Keratinocyte (primary cell): Measurements from ENCODE around the gene MAGI2.

Experiments used
- EZH2 ChIP-seq: IDR thresholded peaks from one replicate; pipeline ENCODE4 v1.6.1; 2012; ENCODE audit warnings: inconsistent platforms, mild to moderate bottlenecking, low read length, moderate library complexity
- TF ChIP-seq, protein P1 (sequence below), 3 experiments: IDR thresholded peaks in 1 of 3; conservative IDR thresholded peaks in 1 of 3; optimal IDR thresholded peaks in 1 of 3; 2 replicates in 2 of 3; 3 replicates in 1 of 3; pipeline versions ENCODE3 to v1.5.1; 2011; ENCODE audit warnings: low read length in 3 of 3, mild to moderate bottlenecking in 3 of 3, moderate library complexity in 2 of 3, control low read depth in 1 of 3, inconsistent platforms in 1 of 3; ENCODE audit not compliant: insufficient read depth in 2 of 3; ENCODE audit errors: extremely low read depth in 1 of 3

DNA sequence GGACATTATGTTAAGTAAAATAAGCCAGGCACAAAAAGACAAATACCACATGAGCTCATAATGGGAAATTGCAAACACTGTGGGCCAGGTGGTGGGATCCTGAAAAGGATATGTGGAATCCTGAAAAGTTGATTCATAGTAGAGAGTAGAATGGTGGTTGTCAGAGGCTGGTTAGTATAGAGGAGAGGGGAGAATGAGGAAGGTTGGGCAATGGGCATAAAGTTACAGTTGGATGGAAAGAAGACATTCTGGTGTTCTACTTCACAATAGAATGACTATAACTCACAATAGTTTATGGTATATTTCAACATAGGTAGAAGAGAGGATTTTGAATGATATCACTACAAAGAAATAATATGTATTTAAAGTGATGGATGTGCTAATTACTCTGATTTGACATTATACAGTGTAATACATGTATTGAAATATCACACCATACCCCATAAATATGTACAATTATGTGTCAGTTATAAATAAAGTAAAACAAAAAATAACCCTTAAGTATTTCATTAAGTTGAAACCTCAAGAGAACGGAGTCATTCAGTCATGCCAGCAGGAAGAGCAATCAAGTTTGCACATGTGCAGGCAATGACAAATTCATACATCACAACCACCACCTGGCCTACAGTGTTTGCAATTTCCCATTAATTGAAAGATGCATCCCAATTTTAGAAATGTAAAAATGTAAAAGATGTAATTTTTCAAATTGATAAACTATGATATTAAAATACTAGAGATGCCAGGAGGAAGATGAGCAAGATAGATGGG, 156.7 kb downstream of the MAGI2 start:
- TF ChIP-seq EZH2, result no peak
- TF ChIP-seq, protein P1, sequence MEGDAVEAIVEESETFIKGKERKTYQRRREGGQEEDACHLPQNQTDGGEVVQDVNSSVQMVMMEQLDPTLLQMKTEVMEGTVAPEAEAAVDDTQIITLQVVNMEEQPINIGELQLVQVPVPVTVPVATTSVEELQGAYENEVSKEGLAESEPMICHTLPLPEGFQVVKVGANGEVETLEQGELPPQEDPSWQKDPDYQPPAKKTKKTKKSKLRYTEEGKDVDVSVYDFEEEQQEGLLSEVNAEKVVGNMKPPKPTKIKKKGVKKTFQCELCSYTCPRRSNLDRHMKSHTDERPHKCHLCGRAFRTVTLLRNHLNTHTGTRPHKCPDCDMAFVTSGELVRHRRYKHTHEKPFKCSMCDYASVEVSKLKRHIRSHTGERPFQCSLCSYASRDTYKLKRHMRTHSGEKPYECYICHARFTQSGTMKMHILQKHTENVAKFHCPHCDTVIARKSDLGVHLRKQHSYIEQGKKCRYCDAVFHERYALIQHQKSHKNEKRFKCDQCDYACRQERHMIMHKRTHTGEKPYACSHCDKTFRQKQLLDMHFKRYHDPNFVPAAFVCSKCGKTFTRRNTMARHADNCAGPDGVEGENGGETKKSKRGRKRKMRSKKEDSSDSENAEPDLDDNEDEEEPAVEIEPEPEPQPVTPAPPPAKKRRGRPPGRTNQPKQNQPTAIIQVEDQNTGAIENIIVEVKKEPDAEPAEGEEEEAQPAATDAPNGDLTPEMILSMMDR (optimal IDR thresholded peaks at IDR 0.05 in 1 of 3, IDR thresholded peaks at IDR 0.05 in 1 of 3, conservative IDR thresholded peaks at IDR 0.05 in 1 of 3; ENCODE audit: extremely low read depth in 1 of 3, insufficient read depth in 2 of 3, low read length in 3 of 3), result no peak
